Smooth muscle cell (in vitro differentiated cells): Measurements from ENCODE around the gene ANXA11. TPM values are rescaled to one million over a fixed set of nuclear protein-coding genes. Genes with fewer than 3 reads are reported as not detected.

Source experiments
- DNase-seq: peaks from one replicate; lab custom pipeline; 2025; ENCODE audit not compliant: unreplicated experiment; lab: John Stamatoyannopoulos, UW
- H2AFZ ChIP-seq: fragments of 200-600 bp; sonication (generic); 2 replicates; pipeline ENCODE4 v1.6.0; 2016; ENCODE audit warnings: antibody characterized with exemption, low read depth, mild to moderate bottlenecking
- H3F3A ChIP-seq: fragments of 200-600 bp; sonication (generic); 2 replicates; pipeline ENCODE4 v1.6.0; 2017; ENCODE audit warnings: antibody characterized with exemption, low read depth
- H3K27ac ChIP-seq: fragments of 200-600 bp; sonication (generic); 2 replicates; pipeline ENCODE4 v1.5.1; 2016; ENCODE audit warnings: low read depth, mild to moderate bottlenecking
- H3K27me3 ChIP-seq: fragments of 200-600 bp; sonication (generic); 2 replicates; pipeline ENCODE4 v1.6.1; 2016; ENCODE audit warnings: low read depth, mild to moderate bottlenecking
- H3K36me3 ChIP-seq: fragments of 200-600 bp; sonication (generic); 2 replicates; pipeline ENCODE4 v1.5.1; 2016; ENCODE audit warnings: low read depth
- H3K4me1 ChIP-seq: fragments of 200-600 bp; sonication (generic); 2 replicates; pipeline ENCODE4 v1.5.1; 2016; ENCODE audit warnings: low read depth
- H3K4me2 ChIP-seq: fragments of 200-600 bp; sonication (generic); 2 replicates; pipeline ENCODE4 v1.6.0; 2016; ENCODE audit warnings: mild to moderate bottlenecking
- H3K4me3 ChIP-seq: fragments of 200-600 bp; sonication (generic); 2 replicates; pipeline ENCODE4 v1.5.1; 2016; ENCODE audit warnings: mild to moderate bottlenecking
- H3K79me2 ChIP-seq: fragments of 200-600 bp; sonication (generic); 2 replicates; pipeline ENCODE4 v1.6.0; 2016; ENCODE audit warnings: low read depth, mild to moderate bottlenecking
- H3K9ac ChIP-seq: fragments of 200-600 bp; sonication (generic); 2 replicates; pipeline ENCODE4 v1.6.0; 2016; ENCODE audit warnings: low read depth
- H3K9me3 ChIP-seq: fragments of 200-600 bp; sonication (generic); replicated peaks from 2 replicates; pipeline ENCODE4 v1.5.1; 2016; ENCODE audit warnings: low read depth
- H4K20me1 ChIP-seq: fragments of 200-600 bp; sonication (generic); 2 replicates; pipeline ENCODE4 v1.6.0; 2016; ENCODE audit warnings: low read depth
- WGBS: methylation state at CpG from one replicate; pipeline ENCODE4 v1.1.7; 2016; ENCODE audit warnings: low lambda C conversion rate; 5-methylcytosine and 5-hydroxymethylcytosine counted together
- polyA plus RNA-seq: library from polyadenylated mRNA; unstranded; fragments of >200 nt; fragmentation: Nextera tagmentation; extraction: Ambion mirVana; gene quantifications from 2 replicates; pipeline ENCODE4 v1.2.1, GENCODE V29; 2016
- total RNA-seq: library from RNA; depleted of rRNA; stranded (reverse); fragments of >200 nt; gene quantifications from 2 replicates; pipeline ENCODE4 v1.2.3, GENCODE V29; 2014
- TF ChIP-seq, protein P1 (sequence below): fragments of 200-600 bp; sonication (generic); IDR thresholded peaks from 2 replicates; pipeline ENCODE4 v1.5.1; 2017; ENCODE audit warnings: borderline replicate concordance, mild to moderate bottlenecking, antibody characterized with exemption; ENCODE audit not compliant: insufficient read depth, poor library complexity, severe bottlenecking

Gene ANXA11
- total and polyA plus RNA-seq, 2 experiments from 2014 or later, result 36.6 to 93.4 TPM

DNA sequence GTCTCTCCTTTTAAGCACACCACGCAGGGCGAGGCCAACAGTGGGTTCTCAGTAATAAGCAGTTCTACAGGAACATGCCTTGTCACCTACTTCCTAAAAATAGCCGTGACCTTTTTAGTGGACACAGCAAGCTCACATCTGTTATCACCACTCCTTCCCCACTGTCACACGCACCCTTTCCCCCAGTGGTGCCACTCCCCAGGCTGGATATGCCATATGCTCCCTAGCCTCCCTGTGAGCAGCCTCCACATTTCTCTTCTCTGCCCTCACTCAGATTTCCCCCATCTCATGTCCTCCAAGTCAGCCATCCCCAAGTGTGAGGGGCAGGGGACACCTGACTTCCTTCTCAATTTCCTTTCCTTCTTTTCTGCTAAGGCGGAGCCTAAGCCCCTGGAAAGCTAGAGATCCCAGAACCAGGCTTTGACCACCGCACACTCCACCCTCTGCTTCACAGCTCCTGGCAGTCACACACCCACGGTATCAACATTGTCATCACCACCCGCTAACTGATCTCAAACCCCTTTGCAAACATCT lies 3.7 kb downstream of the ANXA11 start:
- Histone ChIP-seq H4K20me1 (peaks cover 75% of the 10 kb centered on the region), H3K9me3 (no peaks in the 10 kb centered on the region), H3K9ac (no peak overlapping the region), H3K4me3 (no peak overlapping the region), H3K27me3 (no peaks in the 10 kb centered on the region), H3K79me2 (peaks cover 85% of the 10 kb centered on the region), H3F3A (peaks cover 5% of the 10 kb centered on the region), H3K4me2 (no peak overlapping the region), H3K4me1 (peaks cover 20% of the 10 kb centered on the region), H3K36me3 (no peaks in the 10 kb centered on the region), H2AFZ (no peak overlapping the region), H3K27ac (no peak overlapping the region)
- TF ChIP-seq, protein P1, sequence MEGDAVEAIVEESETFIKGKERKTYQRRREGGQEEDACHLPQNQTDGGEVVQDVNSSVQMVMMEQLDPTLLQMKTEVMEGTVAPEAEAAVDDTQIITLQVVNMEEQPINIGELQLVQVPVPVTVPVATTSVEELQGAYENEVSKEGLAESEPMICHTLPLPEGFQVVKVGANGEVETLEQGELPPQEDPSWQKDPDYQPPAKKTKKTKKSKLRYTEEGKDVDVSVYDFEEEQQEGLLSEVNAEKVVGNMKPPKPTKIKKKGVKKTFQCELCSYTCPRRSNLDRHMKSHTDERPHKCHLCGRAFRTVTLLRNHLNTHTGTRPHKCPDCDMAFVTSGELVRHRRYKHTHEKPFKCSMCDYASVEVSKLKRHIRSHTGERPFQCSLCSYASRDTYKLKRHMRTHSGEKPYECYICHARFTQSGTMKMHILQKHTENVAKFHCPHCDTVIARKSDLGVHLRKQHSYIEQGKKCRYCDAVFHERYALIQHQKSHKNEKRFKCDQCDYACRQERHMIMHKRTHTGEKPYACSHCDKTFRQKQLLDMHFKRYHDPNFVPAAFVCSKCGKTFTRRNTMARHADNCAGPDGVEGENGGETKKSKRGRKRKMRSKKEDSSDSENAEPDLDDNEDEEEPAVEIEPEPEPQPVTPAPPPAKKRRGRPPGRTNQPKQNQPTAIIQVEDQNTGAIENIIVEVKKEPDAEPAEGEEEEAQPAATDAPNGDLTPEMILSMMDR, result no peak
- 90% methylated on average over 8 of the region's 8 CpGs for WGBS
- DNase-seq, result no peak

DNA sequence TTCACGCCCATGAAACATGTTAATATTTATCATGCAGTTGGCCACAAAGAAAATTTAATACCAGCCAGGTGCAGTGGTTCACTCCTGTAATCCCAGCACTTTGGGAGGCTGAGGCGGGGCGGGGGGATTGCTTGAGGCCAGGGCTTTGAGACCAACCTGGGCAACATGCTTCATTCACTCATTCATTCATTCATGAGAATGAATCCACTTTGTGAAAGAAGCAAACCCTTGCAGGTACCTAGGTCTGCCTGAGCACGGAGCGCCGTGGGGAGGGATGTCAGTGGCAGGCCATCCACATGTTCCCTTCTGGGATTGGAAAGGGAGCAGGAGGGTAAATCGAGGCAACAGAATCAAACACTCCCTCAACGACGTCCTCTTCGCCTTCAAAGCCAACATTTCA lies 4.7 kb downstream of the ANXA11 start:
- TF ChIP-seq, protein P1, result no peak
- H4K20me1 ChIP-seq, result peaks cover 85% of the 10 kb centered on the region
- no peak for DNase-seq
- peaks cover 85% of the 10 kb centered on the region for H3K79me2 ChIP-seq
- H3F3A ChIP-seq, result peaks cover 2% of the 10 kb centered on the region
- H3K4me1 ChIP-seq, result peaks cover 13% of the 10 kb centered on the region
- H3K4me2 ChIP-seq, result no peak overlapping the region
- no peaks in the 10 kb centered on the region for H3K36me3 ChIP-seq
- H3K27ac ChIP-seq, result peak overlapping the region; percentile 25
- no peaks in the 10 kb centered on the region for H3K9me3 ChIP-seq
- H3K27me3 ChIP-seq, result no peaks in the 10 kb centered on the region
- no peak overlapping the region for H3K9ac ChIP-seq
- H3K4me3 ChIP-seq, result no peak overlapping the region
- WGBS, result 98% methylated on average over 10 of the region's 10 CpGs
- H2AFZ ChIP-seq, result no peak overlapping the region

DNA sequence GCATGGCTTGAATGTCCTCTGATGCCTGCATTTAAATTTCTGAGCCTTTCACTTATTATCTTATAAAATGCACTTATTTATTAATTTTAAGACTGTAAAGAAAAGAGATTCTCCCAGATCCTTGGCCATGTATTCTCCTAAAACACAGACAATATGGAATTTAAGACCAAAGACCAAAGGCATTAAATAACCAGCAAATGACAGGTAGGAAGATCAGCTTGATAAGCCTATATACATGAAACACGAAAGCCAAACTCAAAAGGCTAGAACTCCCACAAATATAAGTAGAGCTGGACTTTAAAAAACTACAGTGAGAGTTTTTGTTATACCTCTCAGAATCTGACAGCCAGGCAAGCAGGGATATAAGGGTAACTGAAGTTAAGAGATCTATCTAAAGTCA lies 5.1 kb downstream of the ANXA11 start:
- no peak overlapping the region for H3K4me3 ChIP-seq
- H3K4me1 ChIP-seq, result peaks cover 11% of the 10 kb centered on the region
- H3K79me2 ChIP-seq, result peaks cover 81% of the 10 kb centered on the region
- H3K9me3 ChIP-seq, result no peaks in the 10 kb centered on the region
- H3K4me2 ChIP-seq, result peak overlapping the region; percentile 30
- no peaks in the 10 kb centered on the region for H3K36me3 ChIP-seq
- H4K20me1 ChIP-seq, result peaks cover 89% of the 10 kb centered on the region
- no peak overlapping the region for H2AFZ ChIP-seq
- H3K9ac ChIP-seq, result no peak overlapping the region
- WGBS, result 81% methylated on average over 1 of the region's 1 CpG
- H3K27ac ChIP-seq, result peak overlapping the region; percentile 25
- no peaks in the 10 kb centered on the region for H3F3A ChIP-seq
- TF ChIP-seq, protein P1, result peak; percentile 1
- DNase-seq, result no peak
- H3K27me3 ChIP-seq, result no peaks in the 10 kb centered on the region

DNA sequence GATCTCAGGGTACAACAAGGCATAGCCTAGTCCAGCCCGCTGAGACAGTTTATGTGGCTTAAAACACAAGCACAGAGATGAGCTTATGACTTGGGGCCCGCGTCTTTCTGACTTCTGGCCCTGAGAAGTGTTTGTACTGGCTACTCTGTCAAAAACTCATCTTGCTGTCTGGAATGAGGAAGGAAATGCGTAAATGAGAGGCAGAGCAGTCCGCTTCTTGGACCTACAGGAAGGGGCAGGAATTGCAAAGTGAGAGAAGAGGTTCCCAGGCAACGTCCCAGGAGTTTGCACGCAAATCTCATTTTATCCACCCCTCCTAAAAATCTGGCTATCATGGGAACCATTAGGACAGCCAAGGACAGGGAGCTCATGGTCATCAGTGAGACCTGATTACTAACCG lies 5.5 kb downstream of the ANXA11 start:
- no peaks in the 10 kb centered on the region for H3K9me3 ChIP-seq
- H3K27ac ChIP-seq, result peak overlapping the region; percentile 25
- no peaks in the 10 kb centered on the region for H3K36me3 ChIP-seq
- peaks cover 93% of the 10 kb centered on the region for H4K20me1 ChIP-seq
- H3K9ac ChIP-seq, result no peak overlapping the region
- peak overlapping the region; percentile 30 for H3K4me2 ChIP-seq
- 51% methylated on average over 8 of the region's 8 CpGs for WGBS
- peaks cover 81% of the 10 kb centered on the region for H3K79me2 ChIP-seq
- H3K4me1 ChIP-seq, result peaks cover 11% of the 10 kb centered on the region
- no peak for DNase-seq
- TF ChIP-seq, protein P1, result peak; percentile 2
- H3K4me3 ChIP-seq, result no peak overlapping the region
- H3K27me3 ChIP-seq, result no peaks in the 10 kb centered on the region
- no peaks in the 10 kb centered on the region for H3F3A ChIP-seq
- H2AFZ ChIP-seq, result no peak overlapping the region
